GM12878 (cell line): ENCODE data around the gene NPDC1. TPM values are rescaled to one million over a fixed set of nuclear protein-coding genes. Genes with fewer than 3 reads are reported as not detected.

Source experiments
- ATAC-seq: fragments of 200-7000 bp; cut with Tn5 transposase; 3 replicates; pipeline ENCODE4 v1.9.1; 2020; ENCODE audit warnings: mild to moderate bottlenecking, moderate library complexity
- BruUV-seq: library from RNA; stranded (reverse); fragments of 400-500 nt; replicated peaks from 2 replicates; lab custom pipeline; 2021; lab: Mats Ljungman, UMichigan
- CTCF ChIA-PET: fragments of 300-600 bp; sonication (Branson Sonifier 250); formaldehyde crosslinking; extraction: SDS; loops from one replicate; lab custom pipeline; 2021; ENCODE audit warnings: inconsistent platforms; lab: Yijun Ruan, JAX
- POLR2A ChIA-PET: fragments of 350-600 bp; formaldehyde crosslinking; extraction: SDS; loops from one replicate; lab custom pipeline; 2021; ENCODE audit warnings: inconsistent platforms; lab: Charles Lee
- RAD21 ChIA-PET: fragments of 300-600 bp; sonication (Branson Sonifier 250); formaldehyde crosslinking; loops from one replicate; lab custom pipeline; 2023; ENCODE audit warnings: antibody characterized with exemption; ENCODE audit not compliant: unreplicated experiment; lab: Charles Lee
- SMC1A ChIA-PET: fragments of 300-600 bp; sonication (Branson Sonifier 250); formaldehyde crosslinking; loops from one replicate; lab custom pipeline; 2023; ENCODE audit not compliant: unreplicated experiment, uncharacterized antibody; lab: Charles Lee
- DNase-seq: peaks from one replicate; pipeline ENCODE4 v3.0.0-alpha.2; 2011; ENCODE audit warnings: low read depth, low spot score
- FAIRE-seq: peaks from 3 replicates; lab custom pipeline; 2011; peaks lifted over from hg19 to GRCh38; lab: Jason Lieb, UNC
- H2AFZ ChIP-seq: 2 replicates; pipeline ENCODE4 v1.6.0; 2011; ENCODE audit warnings: low read depth, low read length, control low read depth; ENCODE audit not compliant: control insufficient read depth
- H3K27ac ChIP-seq: 2 replicates; pipeline ENCODE4 v1.5.1; 2011; ENCODE audit warnings: control low read depth; ENCODE audit not compliant: control insufficient read depth, insufficient read depth
- H3K27me3 ChIP-seq, 2 experiments: replicated peaks in 1 of 2; 2 replicates each; pipeline versions ENCODE4 v1.6.0 to v1.6.1; 2011; ENCODE audit warnings: low read length in 1 of 2; ENCODE audit not compliant: control insufficient read depth in 2 of 2, insufficient read depth in 2 of 2
- H3K36me3 ChIP-seq, 2 experiments: 2 replicates each; pipeline ENCODE4 v1.5.1; 2011; ENCODE audit warnings: low read length in 1 of 2; ENCODE audit not compliant: control insufficient read depth in 2 of 2, insufficient read depth in 2 of 2
- H3K4me1 ChIP-seq: 2 replicates; pipeline ENCODE4 v1.6.1; 2011; ENCODE audit warnings: mild to moderate bottlenecking, low read length, moderate library complexity, mixed read lengths; ENCODE audit not compliant: control insufficient read depth, insufficient read depth
- H3K4me2 ChIP-seq: 2 replicates; pipeline ENCODE4 v1.6.0; 2011; ENCODE audit warnings: control low read depth; ENCODE audit not compliant: control insufficient read depth, insufficient read depth
- H3K4me3 ChIP-seq: fragments of 200-600 bp; sonication (generic); 2 replicates; pipeline ENCODE4 v1.5.1; 2016
- H3K79me2 ChIP-seq: 2 replicates; pipeline ENCODE4 v1.6.0; 2011; ENCODE audit warnings: low read length; ENCODE audit not compliant: control insufficient read depth, insufficient read depth
- H3K9ac ChIP-seq: 2 replicates; pipeline ENCODE4 v1.8.0; 2011; ENCODE audit warnings: low read length, control low read depth, mixed read lengths; ENCODE audit not compliant: control insufficient read depth, insufficient read depth
- H3K9me3 ChIP-seq: replicated peaks from 3 replicates; pipeline ENCODE4 v1.5.1; 2011; ENCODE audit warnings: mild to moderate bottlenecking, low read length; ENCODE audit not compliant: control insufficient read depth, insufficient read depth
- H4K20me1 ChIP-seq: 2 replicates; pipeline ENCODE4 v1.6.0; 2011; ENCODE audit not compliant: control insufficient read depth, insufficient read depth
- ATF7 ChIP-seq: fragments of 450-650 bp; IDR thresholded peaks from 2 replicates; pipeline ENCODE4 v1.6.1; 2016; ENCODE audit warnings: low read depth, mild to moderate bottlenecking
- CEBPZ ChIP-seq: fragments of 150-350 bp; IDR thresholded peaks from 2 replicates; pipeline ENCODE4 v1.6.1; 2016; ENCODE audit warnings: low read depth, low read length
- CTCF ChIP-seq, 3 experiments: IDR thresholded peaks in 2 of 3; conservative IDR thresholded peaks in 1 of 3; 2 replicates each; pipeline ENCODE4 v1.5.1; 2011; ENCODE audit warnings: low read depth in 3 of 3, low read length in 3 of 3, mild to moderate bottlenecking in 3 of 3, control low read depth in 2 of 3, moderate library complexity in 2 of 3, inconsistent platforms in 1 of 3, mixed read lengths in 1 of 3; ENCODE audit not compliant: control insufficient read depth in 2 of 3, insufficient read depth in 1 of 3; ENCODE audit errors: extremely low read depth in 1 of 3
- DPF2 ChIP-seq: fragments of 450-650 bp; IDR thresholded peaks from 2 replicates; pipeline ENCODE4 v1.6.1; 2017; ENCODE audit warnings: mild to moderate bottlenecking
- HDAC2 ChIP-seq: fragments of 200-600 bp; sonication (generic); IDR thresholded peaks from 2 replicates; pipeline ENCODE4 v1.6.1; 2017
- HDAC6 ChIP-seq: fragments of 200-600 bp; sonication (generic); IDR thresholded peaks from one replicate; pipeline ENCODE4 v1.8.0; 2017; ENCODE audit warnings: antibody characterized with exemption; ENCODE audit not compliant: unreplicated experiment
- RELB ChIP-seq: fragments of 450-650 bp; IDR thresholded peaks from 2 replicates; pipeline ENCODE4 v1.6.1; 2017; ENCODE audit warnings: low read depth, mild to moderate bottlenecking, moderate library complexity
- SRF ChIP-seq, 2 experiments: IDR thresholded peaks; 2 replicates each; pipeline ENCODE4 v1.6.1; 2011; ENCODE audit warnings: low read depth in 2 of 2, low read length in 2 of 2, mild to moderate bottlenecking in 1 of 2, moderate library complexity in 1 of 2
- TCF12 ChIP-seq: IDR thresholded peaks from 2 replicates; pipeline ENCODE4 v1.6.1; 2011; ENCODE audit warnings: low read depth, mild to moderate bottlenecking, low read length
- TCF3 ChIP-seq: IDR thresholded peaks from 2 replicates; pipeline ENCODE4 v1.6.1; 2012; ENCODE audit warnings: low read depth, mild to moderate bottlenecking, low read length, borderline replicate concordance; ENCODE audit not compliant: insufficient read depth
- YBX1 ChIP-seq: fragments of 450-650 bp; IDR thresholded peaks from 2 replicates; pipeline ENCODE4 v1.6.1; 2016; ENCODE audit warnings: antibody characterized with exemption
- YY1 ChIP-seq: IDR thresholded peaks from 2 replicates; pipeline ENCODE4 v1.6.1; 2011; ENCODE audit warnings: low read depth, mild to moderate bottlenecking, low read length
- WGBS: methylation state at CpG from one replicate; pipeline ENCODE4 v1.1.6; 2016; ENCODE audit warnings: low lambda C conversion rate; ENCODE audit not compliant: insufficient replicate concordance, insufficient coverage; ENCODE audit errors: missing lambda C conversion rate; 5-methylcytosine and 5-hydroxymethylcytosine counted together
- in situ Hi-C: fragments of 300-500 bp; cut with MboI; formaldehyde crosslinking; loops from 9 replicates; pipeline ENCODE4 v1.14.3; 2018; ENCODE audit warnings: mixed read lengths
- intact Hi-C: fragments of 100-400 bp; cut with micrococcal nuclease; formaldehyde crosslinking; loops from one replicate; pipeline ENCODE4 v1.14.2; 2022; ENCODE audit not compliant: unreplicated experiment
- polyA plus RNA-seq, 11 experiments: library from polyadenylated mRNA; depleted of rRNA in 4 of 11; unstranded in 6 of 11; stranded (reverse) in 5 of 11; fragments of >200 nt; fragmentation: Nextera tagmentation in 4 of 11; fragmentation: Illumina TruSeq in 1 of 11; extraction: Ambion mirVana in 4 of 11; extraction: Trizol in 1 of 11; gene quantifications; 1 replicate in 1 of 11; 2 replicates in 10 of 11; pipeline versions ENCODE4 v1.2.1 to v1.2.3, GENCODE V29; 2011 to 2016; ENCODE audit warnings: inconsistent platforms in 2 of 11, missing spikeins in 2 of 11, low read depth in 1 of 11
- total RNA-seq, 4 experiments: library from RNA; depleted of rRNA in 3 of 4; stranded (reverse); fragments of >200 nt in 3 of 4; fragmentation: Illumina TruSeq in 1 of 4; extraction: Trizol in 1 of 4; gene quantifications; 2 replicates each; pipeline versions ENCODE4 v1.2.1 to v1.2.3, GENCODE V29; 2013 to 2021
- TF ChIP-seq, protein P1 (sequence below): fragments of 450-650 bp; IDR thresholded peaks from 2 replicates; pipeline ENCODE4 v1.6.1; 2017; ENCODE audit warnings: borderline replicate concordance

Gene NPDC1
- total and polyA plus RNA-seq, 10 of the 15 experiments (the other 5 are each of a cell fraction or from before 2014, with no cell fraction given) = 0.04 to 1.7 (median 0.77) TPM; not detected in 2

DNA sequence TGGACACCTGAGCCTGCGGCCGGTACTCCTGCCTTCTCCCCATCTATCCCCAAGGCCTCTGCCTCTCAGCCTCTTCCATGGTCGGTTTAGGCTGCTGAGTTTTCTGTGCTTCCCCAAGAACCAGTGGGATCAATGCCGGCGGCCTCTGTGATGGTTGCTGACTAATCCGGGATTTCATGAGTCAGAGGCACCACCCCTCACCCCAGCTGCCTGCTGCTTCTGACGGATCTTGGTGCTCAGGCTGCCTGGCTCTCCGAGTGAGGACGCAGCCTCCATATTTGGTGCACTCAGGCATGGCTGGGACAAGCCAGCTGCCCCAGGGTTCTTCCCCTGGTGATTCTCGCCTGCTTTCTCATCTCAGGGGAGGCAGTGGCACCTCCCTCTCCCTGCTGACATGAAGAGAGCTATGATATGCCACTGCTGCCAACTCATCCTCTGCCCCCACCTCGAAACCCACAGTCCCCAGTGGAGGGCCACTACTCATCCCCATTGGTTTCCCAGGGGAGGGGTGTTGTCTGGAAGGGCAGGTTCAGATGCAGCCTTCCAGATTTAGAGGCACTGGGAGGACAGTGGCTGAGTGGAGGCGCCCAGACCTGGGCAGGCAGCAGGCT is 37.5 kb upstream of the NPDC1 start (continued):
- TF ChIP-seq RELB (peak; percentile 47; the same call in 1 of the 2 replicates), TCF3 (0 out of 2 replicates have a peak, but pooled peaks have one; percentile 24), TCF12 (peak; percentile 69; the same call in 1 of the 2 replicates), ATF7 (peak; percentile 20; the same call in 1 of the 2 replicates), SRF (IDR thresholded peaks at IDR 0.05; ENCODE audit: low read depth in 2 of 2, low read length in 2 of 2) (no peak), YY1 (peak; percentile 44; the same call in 1 of the 2 replicates)

GRCh38 chr9:137082925-137083290 is 36.9 kb upstream of the NPDC1 start:
- ChIA-PET POLR2A (interaction anchor here (0.7 to 4.6 kb wide), 5 partner anchors 12 to 156 kb away, joined by 3 to 19 read pairs (median 11); partner anchors contain the start of gene SAPCD2), CTCF (interaction anchor here (1.2 to 5.0 kb wide), 4 partner anchors 13 to 154 kb away, joined by 3 to 80 read pairs (median 8); partner anchors contain the start of gene SAPCD2), SMC1A (interaction anchor here (1.7 to 1.9 kb wide), 2 partner anchors 13 kb away, joined by 8 read pairs; partner anchors contain the start of gene SAPCD2), RAD21 (interaction anchor here (0.7 to 2.1 kb wide), 4 partner anchors 11 to 15 kb away, joined by 3 to 8 read pairs (median 6); partner anchors contain the start of gene SAPCD2)
- Histone ChIP-seq H3K36me3 (peaks cover 0 to 5% of the 10 kb centered on the region in 2 experiments; a peak in 3 of 4 replicates), H3K9me3 (no peaks in the 10 kb centered on the region), H2AFZ (no peak overlapping the region), H4K20me1 (no peaks in the 10 kb centered on the region; the same call in 1 of the 2 replicates), H3K27ac (peak overlapping the region; percentile 54; the same call in 1 of the 2 replicates), H3K27me3 (no peaks in the 10 kb centered on the region), H3K4me1 (peaks cover 33% of the 10 kb centered on the region), H3K4me3 (no peak overlapping the region), H3K4me2 (no peak overlapping the region), H3K79me2 (peaks cover 17% of the 10 kb centered on the region), H3K9ac (no peak overlapping the region)
- FAIRE-seq (no peak), ATAC-seq (no peak), DNase-seq (no peak)
- in situ Hi-C loops (no loop called here), intact Hi-C loops (no loop called here)
- WGBS = 39% methylated on average over 8 of the region's 8 CpGs
- BruUV-seq = no TSS peak
- TF ChIP-seq HDAC2 = no peak
- TF ChIP-seq CTCF (IDR thresholded peaks at IDR 0.05 in 2 of 3, conservative IDR thresholded peaks at IDR 0.05 in 1 of 3; ENCODE audit: control insufficient read depth in 2 of 3, extremely low read depth in 1 of 3, insufficient read depth in 1 of 3, low read depth in 3 of 3, low read length in 3 of 3) = no peak
- TF ChIP-seq CEBPZ = no peak
- TF ChIP-seq SRF (IDR thresholded peaks at IDR 0.05; ENCODE audit: low read depth in 2 of 2, low read length in 2 of 2) = no peak
- no peak for TF ChIP-seq HDAC6
- no peak for TF ChIP-seq DPF2
- TF ChIP-seq, protein P1, sequence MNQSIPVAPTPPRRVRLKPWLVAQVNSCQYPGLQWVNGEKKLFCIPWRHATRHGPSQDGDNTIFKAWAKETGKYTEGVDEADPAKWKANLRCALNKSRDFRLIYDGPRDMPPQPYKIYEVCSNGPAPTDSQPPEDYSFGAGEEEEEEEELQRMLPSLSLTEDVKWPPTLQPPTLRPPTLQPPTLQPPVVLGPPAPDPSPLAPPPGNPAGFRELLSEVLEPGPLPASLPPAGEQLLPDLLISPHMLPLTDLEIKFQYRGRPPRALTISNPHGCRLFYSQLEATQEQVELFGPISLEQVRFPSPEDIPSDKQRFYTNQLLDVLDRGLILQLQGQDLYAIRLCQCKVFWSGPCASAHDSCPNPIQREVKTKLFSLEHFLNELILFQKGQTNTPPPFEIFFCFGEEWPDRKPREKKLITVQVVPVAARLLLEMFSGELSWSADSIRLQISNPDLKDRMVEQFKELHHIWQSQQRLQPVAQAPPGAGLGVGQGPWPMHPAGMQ = no peak
- TF ChIP-seq YBX1 = no peak
